GM18867 (cell line): ENCODE measurements around the gene ANO5.
"Not testable (repeated sequence)": the region's sequence is repeated elsewhere in the genome, so short reads cannot be mapped to it uniquely, and the experiment has no call there.

ENCODE experiments used
- ATAC-seq: cut with Tn5 transposase; IDR thresholded peaks from one replicate; pipeline ENCODE4 v1.9.1; 2021; ENCODE audit warnings: mild to moderate bottlenecking, moderate library complexity; ENCODE audit not compliant: unreplicated experiment

ANO5 gene

DNA sequence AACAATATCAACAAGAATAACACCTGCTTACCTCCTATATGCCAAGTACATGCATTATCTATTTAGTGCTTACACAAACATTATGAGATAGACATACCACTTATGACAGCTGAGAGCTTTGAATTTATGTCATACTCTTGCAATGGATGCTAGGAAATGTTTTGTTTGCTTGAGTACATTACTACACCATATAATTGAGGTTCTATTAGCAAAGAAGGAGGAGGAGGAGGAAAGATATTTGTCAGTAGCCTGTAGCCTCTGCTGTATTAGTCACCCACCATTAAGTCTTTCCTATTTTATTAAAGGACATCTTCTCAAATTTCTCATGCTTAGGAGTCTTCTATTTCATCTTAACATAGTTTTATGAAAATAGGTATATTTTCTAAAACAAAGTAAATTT lies 6.4 kb downstream of the ANO5 start:
- ATAC-seq, result no peak

DNA sequence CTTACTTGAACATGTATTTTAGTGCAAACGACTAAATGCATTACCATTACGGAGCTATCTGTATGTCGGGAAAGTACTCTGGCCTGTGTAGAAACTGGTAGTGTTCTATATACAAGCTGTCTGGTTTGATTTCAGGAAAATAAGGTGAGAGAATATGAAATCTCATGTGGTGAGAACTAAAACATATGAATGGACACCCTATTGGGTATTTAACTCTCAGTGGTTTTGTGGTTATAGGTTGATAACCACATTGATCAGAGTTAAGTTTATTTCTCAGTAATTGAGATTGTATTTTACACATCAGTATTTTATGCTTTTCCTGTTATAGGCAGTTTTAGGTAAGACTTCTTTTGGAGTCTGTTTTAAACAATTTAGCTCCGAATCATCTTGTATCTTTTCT lies 10.4 kb downstream of the ANO5 start:
- ATAC-seq, result peak; percentile 86

DNA sequence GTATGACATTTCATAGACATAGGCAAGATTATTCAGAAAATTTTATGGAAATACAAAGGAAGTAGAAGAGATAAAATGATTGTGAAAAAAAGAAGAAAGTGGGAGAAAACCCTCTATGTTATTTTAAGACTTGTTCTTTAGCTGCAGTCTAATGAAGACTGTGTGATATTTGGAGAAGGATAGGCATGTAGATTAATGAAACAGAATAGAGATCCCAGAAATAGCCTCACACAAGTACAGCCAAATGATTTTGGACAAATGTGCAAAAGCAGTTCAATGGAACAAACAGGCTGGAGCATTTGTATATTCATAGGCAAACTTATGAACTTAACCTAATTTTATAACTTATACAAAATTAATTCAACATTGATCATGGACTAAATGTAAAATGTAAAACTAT lies 14.3 kb downstream of the ANO5 start:
- ATAC-seq, result no peak

DNA sequence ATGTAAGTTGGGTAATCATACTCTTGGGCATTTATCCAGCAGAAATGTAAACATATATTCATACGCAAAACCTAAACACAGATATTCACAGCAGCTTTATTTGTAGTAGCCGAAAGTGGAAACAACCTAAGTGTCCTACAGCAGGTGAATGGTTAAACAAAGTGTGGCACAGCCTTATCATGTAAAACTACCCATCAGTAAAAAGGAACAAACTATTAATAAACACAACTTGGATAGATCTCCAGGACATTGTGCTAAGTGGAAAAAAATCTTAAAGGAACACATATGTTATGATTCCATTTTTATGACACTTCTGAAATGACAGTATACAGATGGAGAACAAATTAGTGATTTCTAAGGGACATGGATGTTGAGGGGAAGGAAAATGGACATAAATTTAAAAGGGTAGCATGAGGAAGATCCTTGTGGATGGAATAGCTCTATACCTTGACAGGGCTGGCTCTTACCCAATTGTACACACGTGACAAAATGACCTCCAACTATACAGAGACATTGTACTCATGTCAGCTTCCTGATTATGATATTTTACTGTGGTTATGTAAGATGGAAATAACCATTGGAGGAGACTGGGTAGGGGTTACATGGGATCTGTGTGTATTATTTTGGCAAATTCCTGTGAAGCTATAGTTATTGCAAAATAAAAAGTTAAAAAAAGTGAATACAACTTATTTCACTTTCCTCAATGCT lies 15.4 kb downstream of the ANO5 start:
- no peak for ATAC-seq

DNA sequence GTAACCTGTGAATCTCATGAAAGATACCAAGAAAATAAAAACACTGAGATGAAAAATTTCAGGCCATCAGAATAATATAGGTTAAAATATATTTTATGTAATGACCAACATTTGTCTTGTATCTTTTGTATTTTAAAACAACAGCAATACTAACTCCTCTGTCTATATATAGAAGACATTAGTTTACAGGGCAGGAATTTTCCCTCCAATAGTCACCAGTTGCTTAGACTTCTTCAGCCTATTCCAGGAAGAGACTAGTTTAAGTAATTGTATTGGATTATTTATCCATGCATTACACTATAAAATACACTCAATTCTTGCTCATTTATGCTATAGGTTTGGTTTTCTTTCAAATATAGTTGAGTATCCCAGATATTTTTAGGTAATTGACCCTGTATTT lies 24.1 kb downstream of the ANO5 start:
- ATAC-seq, result no peak

DNA sequence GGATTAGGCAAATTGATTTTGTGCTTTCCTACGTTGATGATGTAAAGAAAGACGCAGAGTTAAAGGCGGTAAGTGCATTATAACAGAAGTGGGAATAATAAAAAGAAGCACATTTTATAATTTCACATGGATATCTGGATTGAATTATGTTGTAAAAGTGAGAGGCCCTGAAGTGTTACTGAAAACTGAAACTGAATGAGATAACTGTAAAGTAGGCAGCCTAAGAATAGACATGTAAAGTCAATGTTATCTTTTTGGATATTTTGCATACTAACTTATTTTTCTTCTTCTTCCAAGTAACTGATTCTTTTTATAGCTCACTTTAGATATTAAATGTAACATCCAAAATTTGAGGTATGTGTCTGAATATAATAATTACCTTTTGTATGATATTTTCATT lies 28.3 kb downstream of the ANO5 start:
- ATAC-seq, result peak; percentile 67

DNA sequence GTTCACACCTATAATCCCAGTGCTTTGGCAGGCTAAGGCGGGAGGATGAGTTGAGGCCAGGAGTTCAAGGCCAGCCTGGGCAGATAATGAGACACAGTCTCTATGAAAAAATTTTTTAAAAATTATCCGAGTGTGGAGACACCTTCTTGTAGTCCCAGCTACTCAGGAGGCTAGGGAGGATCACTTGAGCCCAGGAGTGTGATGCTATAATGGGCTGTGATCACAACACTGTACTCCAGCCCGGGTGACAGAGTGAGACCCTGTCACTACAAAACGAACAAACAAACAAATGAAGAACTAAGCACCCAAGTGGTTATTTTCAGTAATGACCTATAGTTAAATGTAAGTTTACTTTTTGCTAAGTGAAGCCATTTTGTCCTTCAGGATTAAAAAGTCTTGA lies 32.3 kb downstream of the ANO5 start:
- ATAC-seq, result no peak

DNA sequence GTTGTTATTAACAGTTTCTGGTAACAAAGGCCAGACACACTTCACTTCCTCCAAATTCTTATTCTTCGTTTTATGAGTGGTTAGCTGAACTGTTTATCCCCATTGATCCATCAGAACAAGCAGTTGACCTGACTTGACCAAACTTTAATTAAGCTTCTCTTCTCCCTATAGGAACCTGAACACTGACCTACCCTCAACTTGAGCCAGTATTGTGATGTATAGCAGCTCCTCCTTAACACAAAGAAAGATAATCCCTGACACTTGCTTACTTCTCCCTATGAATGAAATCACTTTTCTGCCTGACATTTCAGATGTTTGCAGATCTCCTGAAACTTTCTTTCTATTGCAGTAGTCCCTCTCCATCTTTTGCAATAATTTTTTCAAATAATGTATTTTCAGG lies 41.9 kb downstream of the ANO5 start:
- no peak for ATAC-seq

DNA sequence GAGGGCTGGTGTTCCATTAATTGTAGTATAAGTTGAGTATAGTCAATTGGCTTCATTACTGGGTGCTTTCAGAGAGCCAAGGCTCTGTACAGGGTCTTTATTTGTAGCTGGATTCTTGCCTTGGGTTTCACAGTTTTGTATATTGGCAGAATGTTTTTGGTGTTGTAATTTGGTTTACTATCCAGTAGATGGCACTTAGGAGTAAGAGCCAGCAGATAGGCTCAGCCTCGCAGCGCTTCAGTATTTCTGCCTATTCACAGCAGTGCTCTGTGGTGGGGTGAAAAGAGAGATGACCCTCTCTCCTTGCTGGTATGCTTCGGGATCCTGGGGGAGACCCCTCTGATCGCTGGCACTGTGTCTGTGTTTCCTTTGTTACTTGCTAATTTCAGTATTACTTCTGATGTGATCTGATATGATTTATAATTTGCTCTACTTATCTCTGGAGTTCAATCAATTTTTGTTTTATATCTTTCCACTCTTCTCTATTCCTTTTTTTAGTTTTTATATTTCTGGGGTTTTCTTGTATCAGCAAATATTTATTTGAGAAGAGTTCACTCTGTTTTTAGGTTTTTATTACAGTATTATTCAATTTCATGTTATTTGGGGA lies 52.2 kb downstream of the ANO5 start:
- peak; percentile 97 for ATAC-seq

DNA sequence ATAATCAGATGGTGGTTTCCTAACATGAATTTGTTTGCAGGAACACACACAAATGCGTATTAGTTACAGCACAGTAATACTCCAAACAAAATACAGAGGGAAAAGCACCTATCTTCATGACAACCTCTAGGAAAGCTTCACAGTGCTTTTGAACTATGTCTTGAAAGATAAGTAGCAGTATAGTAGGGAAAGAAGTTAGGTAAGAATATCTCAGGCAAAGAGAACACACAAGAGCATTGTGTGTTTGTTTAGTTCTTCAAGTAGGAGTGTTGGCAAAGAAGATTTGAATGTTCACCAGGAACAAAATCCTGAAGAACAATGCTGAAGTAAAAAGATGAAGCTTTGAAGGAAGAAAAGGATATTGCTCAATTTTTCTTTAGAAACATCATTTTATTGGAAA lies 54.1 kb downstream of the ANO5 start:
- no peak for ATAC-seq

DNA sequence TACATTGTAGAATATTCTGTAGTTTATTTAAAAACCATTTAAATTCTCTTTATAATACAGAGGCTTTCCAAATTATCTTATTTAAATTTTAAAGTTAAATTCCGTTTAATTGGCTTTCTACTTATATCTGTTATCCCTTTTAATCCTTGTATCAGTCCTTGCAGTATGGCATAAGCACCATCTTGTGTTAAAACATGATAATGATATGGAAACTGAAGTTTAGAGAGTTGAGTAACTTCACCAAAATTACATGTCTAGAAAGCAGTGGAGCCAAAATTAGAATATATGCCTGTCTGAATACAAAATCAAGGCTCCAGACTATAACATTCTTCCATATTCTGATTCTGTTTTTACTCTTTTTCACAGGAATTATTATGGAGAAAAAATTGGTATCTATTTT lies 57.0 kb downstream of the ANO5 start:
- ATAC-seq, result no peak

DNA sequence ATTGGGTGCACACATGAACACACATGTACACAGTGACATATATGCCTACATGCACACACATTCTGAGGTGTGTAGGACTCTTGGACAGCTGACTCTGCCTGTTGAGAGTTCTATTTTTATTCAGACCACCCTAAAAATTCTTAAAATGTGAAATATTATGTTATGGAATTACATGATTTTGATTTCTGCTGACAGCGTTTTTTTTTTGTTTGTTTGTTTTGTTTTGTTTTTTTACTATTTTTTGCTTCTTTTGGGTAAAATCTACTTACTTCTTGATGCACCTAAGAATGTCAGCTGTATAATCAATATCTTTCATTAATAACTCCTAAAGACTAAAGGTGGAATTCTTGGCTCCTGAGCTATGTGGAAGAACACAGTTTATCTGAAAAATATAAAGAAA lies 64.0 kb downstream of the ANO5 start:
- no peak for ATAC-seq

DNA sequence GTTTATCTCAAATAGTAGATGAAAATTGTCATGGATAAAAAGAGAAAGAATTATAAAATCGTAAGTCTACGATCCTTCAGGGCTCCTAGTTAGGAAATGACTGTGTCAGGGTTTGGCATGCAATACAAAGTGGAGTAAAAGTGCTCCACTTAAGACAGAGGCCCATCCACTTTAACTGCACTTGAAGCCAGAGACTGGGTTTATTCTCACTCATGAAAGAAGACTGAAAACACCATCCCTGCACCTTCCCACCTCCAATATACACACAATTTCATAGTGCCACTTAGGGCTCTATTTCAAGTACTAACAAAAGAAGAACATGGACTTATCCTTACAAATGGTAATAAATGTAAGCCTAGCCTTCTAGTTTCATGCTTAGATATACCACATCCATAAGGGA lies 70.7 kb downstream of the ANO5 start:
- ATAC-seq, result no peak

DNA sequence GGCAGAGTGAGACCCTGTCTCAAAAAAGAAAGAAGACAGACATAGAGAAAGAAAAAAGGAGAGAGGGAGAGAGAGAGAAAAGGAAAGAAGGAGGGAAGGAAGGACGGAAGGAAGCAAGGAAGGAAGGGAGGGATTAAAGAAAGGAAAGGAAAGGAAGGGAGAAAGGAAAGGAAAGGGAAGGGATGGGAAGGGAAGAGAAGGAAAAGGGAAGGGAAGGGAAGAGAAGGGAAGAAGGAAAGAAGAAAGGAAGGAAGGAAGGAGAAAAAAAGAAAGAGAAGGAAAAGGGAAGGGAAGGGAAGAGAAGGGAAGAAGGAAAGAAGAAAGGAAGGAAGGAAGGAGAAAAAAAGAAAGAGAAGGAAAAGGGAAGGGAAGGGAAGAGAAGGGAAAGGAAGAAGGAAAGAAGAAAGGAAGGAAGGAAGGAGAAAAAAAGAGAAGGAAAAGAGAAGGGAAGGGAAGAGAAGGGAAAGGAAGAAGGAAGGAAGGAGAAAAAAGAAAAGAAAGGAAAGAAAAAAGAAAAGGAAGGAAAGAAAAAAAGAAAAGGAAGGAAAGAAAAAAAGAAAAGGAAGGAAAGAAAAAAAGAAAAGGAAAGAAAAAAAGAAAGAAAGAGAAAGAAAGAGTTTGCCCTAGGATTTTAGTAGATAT lies 76.2 kb downstream of the ANO5 start:
- not testable (repeated sequence) for ATAC-seq

DNA sequence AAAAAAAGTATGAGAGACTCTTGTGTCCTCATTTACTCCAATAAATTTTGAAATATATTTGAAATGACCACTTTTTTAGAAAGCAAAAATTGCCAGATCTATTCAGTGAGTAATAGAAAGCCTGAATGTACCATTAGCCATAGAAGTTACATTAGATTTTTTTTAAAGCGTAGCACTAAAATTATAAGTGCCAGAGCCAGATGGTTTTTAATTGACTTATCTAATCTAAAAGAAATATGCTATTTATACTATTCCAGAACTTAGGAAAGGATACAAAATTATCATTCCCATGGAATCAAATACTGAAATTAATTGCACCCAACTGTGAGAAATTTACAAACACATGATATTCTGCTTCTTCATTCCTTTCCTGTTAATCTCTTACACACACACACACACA lies 80.9 kb downstream of the ANO5 start:
- ATAC-seq, result no peak

DNA sequence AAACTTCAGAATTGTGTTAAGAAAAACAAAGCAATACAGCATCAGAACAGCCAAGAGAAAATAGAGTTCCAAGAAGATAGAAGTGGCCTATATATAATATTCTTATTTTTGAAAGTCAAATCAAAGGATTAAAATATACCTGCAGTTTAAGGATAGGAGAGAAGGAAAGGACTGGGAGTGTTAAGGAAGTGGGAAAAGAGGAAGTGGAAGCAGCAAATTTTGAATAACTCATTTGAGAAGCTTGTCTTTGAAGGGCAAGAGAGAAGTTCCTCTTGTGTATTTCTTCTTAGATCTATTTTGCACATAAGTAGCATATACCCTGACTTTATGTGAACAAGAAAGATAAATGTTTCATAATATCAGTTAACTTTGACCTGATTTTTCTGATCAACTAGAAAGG lies 82.7 kb downstream of the ANO5 start:
- ATAC-seq, result no peak

DNA sequence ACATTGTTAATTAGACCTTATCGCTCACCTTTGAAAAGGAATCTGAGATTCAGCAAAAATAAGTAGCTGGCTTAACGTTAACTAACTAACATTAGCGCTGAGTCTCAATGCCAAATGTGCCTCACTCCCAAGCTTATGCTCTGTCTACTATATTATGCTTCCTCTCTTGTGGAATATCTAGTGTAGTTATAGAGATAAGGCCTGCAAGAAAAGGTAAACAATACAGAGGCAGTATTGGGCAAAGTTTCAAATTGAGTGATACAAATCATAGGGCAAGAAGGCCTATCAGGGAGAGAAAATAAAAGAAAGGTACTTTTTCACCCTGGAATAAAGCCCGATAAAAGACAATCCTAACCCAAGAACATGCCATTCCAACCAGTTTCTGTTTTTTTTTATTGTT lies 83.7 kb downstream of the ANO5 start:
- ATAC-seq, result no peak

DNA sequence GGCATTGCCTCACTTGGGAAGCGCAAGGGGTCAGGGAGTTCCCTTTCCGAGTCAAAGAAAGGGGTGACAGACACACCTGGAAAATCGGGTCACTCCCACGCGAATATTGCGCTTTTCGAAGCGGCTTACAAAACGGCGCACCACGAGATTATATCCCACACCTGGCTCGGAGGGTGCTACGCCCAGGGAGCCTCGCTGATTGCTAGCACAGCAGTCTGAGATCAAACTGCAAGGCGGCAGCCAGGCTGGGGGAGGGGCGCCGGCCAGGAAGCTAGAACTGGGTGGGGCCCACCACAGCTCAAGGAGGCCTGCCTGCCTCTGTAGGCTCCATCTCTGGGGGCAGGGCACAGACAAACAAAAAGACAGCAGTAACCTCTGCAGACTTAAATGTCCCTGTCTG lies 92.1 kb downstream of the ANO5 start:
- ATAC-seq, result not testable (repeated sequence)

DNA sequence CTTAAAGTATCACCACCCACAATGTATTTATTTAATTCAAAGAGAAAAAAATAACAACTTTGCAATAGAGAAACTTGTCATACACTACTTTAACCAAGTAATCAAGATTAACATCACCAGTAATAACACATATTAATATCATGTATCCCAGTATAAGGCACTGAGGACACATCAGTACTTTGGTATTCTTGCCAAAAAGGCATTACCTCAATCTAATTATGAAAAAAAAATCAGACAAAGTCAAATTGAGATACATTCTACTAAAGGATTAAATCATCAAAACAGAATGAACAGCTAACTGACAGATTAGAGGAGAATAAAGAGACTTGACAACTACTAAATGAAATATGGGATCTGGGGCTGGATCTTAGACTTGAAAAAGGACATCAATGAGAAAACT lies 109.5 kb downstream of the ANO5 start:
- no peak for ATAC-seq

DNA sequence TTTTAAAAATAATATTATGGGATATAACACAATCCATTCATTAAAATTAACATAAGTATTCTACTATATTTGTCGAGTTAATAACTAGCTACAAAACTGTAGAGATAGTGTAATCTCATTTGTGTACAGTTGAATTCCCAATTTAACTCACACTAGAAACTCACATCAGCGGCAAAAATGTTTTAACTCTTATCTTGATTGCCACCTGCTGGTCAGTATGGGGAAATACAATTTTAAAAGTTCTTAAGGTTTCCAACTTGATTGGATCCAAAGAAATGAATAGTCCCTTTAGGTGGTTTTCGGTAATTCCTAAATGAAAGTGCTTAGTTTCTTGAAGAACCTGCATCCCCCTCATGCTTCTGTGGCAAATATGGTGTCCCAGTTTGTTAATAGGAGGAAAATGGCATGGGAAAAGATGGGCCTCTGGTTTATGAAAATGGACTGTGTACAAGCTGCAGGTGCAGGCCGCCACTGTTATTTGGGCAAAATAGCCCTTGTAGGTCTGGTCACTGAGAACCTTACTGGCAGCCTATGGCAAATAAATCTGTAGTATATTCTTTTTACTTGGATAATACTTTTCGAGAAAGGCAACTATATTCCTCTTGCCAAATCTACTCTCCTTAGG lies 111.6 kb downstream of the ANO5 start:
- ATAC-seq, result no peak

DNA sequence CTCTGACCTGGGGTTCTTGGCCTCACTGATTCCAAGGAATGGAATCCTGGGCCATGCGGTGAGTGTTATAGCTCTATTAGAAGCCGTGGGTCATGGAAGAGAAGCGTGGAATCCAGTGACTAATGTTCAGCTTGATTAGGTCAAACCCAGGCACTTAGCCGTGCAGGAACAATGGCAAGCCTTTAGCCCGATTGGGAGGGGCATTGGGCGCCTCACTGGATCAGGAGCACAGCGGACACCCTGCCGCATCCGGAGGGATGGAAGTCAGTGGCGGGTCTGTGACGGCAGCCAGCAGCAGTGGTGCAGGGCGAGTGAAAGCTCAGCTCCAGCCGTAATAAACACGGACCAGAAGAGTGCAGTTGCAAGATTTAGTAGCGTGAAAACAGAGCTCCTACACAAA lies 124.8 kb downstream of the ANO5 start:
- no peak for ATAC-seq

DNA sequence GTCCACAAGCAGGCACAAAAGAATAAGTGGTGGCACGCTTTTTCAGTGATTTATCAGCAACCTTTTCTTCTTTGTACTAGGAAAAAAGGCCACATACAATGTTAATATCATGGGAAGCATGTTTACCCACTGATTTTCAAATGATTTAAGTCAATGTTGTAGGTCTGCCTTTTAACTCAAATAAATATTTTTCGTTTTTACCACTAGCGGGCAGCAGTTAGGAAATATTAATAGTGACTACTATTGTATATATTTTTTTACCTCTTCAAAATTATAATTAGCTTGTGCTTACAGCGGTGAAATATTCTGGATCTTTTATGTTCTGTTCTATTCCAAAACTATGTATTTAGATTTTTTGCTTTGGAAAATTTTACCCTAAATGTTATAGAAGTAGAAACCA lies 138.9 kb downstream of the ANO5 start:
- no peak for ATAC-seq
